ENCODE results near the gene TXLNA.

- TF ChIP-seq REST (IDR thresholded peaks at IDR 0.05; ENCODE audit: insufficient read depth in 1 of 2, low read depth in 2 of 2, low read length in 2 of 2) (no peak), POLR2AphosphoS5 (IDR thresholded peaks at IDR 0.05; ENCODE audit: low read depth, low read length) (no peak), TAF1 (IDR thresholded peaks at IDR 0.05; ENCODE audit: borderline replicate concordance, insufficient read depth, low read length) (no peak), SIN3A (IDR thresholded peaks at IDR 0.05; ENCODE audit: borderline replicate concordance, insufficient read depth, low read length) (no peak), FOXP2 (optimal IDR thresholded peaks at IDR 0.05; ENCODE audit: borderline replicate concordance, extremely low read depth, extremely low read length, insufficient read depth) (no peak)
Observed at GRCh38 chr1:32186077-32186476, 6.6 kb downstream of the TXLNA start.

Data from PFSK-1 (cell line).